HEK293T (cell line): ENCODE data around the gene TRPV3.
A peak's percentile ranks its signal among the peaks of the same experiment; 100 is the strongest.

Experiments
- CTCF ChIA-PET: fragments of 350-600 bp; formaldehyde crosslinking; extraction: SDS; loops from one replicate; lab custom pipeline; 2021; ENCODE audit warnings: antibody characterized with exemption, inconsistent platforms; lab: Yijun Ruan, JAX
- POLR2A ChIA-PET: fragments of 350-600 bp; formaldehyde crosslinking; extraction: SDS; loops from one replicate; lab custom pipeline; 2020; ENCODE audit warnings: antibody characterized with exemption, inconsistent platforms; lab: Yijun Ruan, JAX
- DNase-seq: peaks from one replicate; pipeline ENCODE4 v3.0.0; 2012; ENCODE audit warnings: mixed read lengths; ENCODE audit errors: extremely low spot score
- ARNT ChIP-seq: fragments of 450-650 bp; IDR thresholded peaks from 2 replicates; pipeline ENCODE4 v1.6.1; 2017; ENCODE audit warnings: mild to moderate bottlenecking
- BHLHE40 ChIP-seq: fragments of 450-650 bp; IDR thresholded peaks from 2 replicates; pipeline ENCODE4 v1.6.1; 2016; ENCODE audit warnings: mild to moderate bottlenecking, moderate library complexity, borderline replicate concordance
- CTBP1 ChIP-seq: fragments of 450-650 bp; IDR thresholded peaks from 2 replicates; pipeline ENCODE4 v1.6.1; 2016; ENCODE audit warnings: borderline replicate concordance
- ELF4 ChIP-seq: fragments of 450-650 bp; IDR thresholded peaks from 2 replicates; pipeline ENCODE4 v1.6.1; 2017; ENCODE audit warnings: antibody characterized with exemption
- FOXA1 ChIP-seq: fragments of 450-650 bp; IDR thresholded peaks from 2 replicates; pipeline ENCODE4 v1.6.1; 2016; ENCODE audit warnings: mild to moderate bottlenecking
- FOXK2 ChIP-seq: fragments of 450-650 bp; IDR thresholded peaks from 2 replicates; pipeline ENCODE4 v1.6.1; 2016; ENCODE audit warnings: mild to moderate bottlenecking
- FOXM1 ChIP-seq: fragments of 450-650 bp; IDR thresholded peaks from 2 replicates; pipeline ENCODE4 v1.6.1; 2017; ENCODE audit warnings: mild to moderate bottlenecking, borderline replicate concordance
- HDGF ChIP-seq: fragments of 450-650 bp; IDR thresholded peaks from 2 replicates; pipeline ENCODE4 v1.6.1; 2017; ENCODE audit warnings: antibody characterized with exemption, borderline replicate concordance
- L3MBTL2 ChIP-seq: fragments of 450-650 bp; conservative IDR thresholded peaks from 2 replicates; pipeline ENCODE4 v1.6.1; 2016; ENCODE audit warnings: mild to moderate bottlenecking
- LEF1 ChIP-seq: fragments of 450-650 bp; IDR thresholded peaks from 2 replicates; pipeline ENCODE4 v1.6.1; 2017; ENCODE audit warnings: mild to moderate bottlenecking, borderline replicate concordance
- NFRKB ChIP-seq: fragments of 450-650 bp; IDR thresholded peaks from 2 replicates; pipeline ENCODE4 v1.6.1; 2016; ENCODE audit warnings: mild to moderate bottlenecking, moderate library complexity
- SP1 ChIP-seq: fragments of 450-650 bp; IDR thresholded peaks from 2 replicates; pipeline ENCODE4 v1.6.1; 2017
- SUZ12 ChIP-seq: fragments of 450-650 bp; IDR thresholded peaks from 2 replicates; pipeline ENCODE4 v1.6.1; 2016; ENCODE audit warnings: mild to moderate bottlenecking
- TARDBP ChIP-seq: fragments of 450-650 bp; IDR thresholded peaks from 2 replicates; pipeline ENCODE4 v1.6.1; 2016
- ZNF384 ChIP-seq: fragments of 450-650 bp; IDR thresholded peaks from 2 replicates; pipeline ENCODE4 v1.6.1; 2016
- TF ChIP-seq, protein P1 (sequence below): fragments of 450-650 bp; IDR thresholded peaks from 2 replicates; pipeline ENCODE4 v1.6.1; 2016

Gene TRPV3

DNA sequence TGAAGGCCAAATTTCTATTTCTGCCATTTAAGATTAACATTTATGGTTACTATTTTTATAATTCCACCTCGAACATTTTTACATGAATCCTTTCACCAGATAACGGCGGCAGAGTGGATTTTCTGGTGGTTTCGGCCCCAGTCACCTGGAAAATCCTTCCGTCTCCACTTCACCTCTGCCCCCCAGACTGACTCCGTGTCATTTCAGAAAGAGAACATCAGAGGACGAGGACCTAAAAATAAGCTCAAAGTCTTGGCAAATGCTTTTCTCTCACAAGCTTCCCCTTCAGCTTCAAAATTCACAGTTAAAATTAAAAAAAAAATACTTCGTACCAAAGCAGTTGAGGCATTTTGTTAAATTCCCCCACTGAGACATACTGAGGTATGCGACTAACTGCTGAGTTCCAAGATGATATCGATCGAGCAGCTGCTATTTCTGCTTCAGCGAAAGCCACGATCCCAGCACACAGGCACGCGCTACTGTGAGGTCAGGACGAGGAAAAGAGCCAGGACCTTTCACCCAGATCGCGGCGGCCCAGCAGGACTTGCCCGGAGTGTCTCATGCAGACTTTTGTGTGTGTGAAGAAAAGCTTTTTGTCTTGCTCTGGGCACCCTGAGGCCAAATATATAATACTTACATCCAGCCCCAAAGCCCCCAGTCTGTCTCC lies 45.0 kb downstream of the TRPV3 start:
- POLR2A ChIA-PET: no interaction called here
- TF ChIP-seq, protein P1, sequence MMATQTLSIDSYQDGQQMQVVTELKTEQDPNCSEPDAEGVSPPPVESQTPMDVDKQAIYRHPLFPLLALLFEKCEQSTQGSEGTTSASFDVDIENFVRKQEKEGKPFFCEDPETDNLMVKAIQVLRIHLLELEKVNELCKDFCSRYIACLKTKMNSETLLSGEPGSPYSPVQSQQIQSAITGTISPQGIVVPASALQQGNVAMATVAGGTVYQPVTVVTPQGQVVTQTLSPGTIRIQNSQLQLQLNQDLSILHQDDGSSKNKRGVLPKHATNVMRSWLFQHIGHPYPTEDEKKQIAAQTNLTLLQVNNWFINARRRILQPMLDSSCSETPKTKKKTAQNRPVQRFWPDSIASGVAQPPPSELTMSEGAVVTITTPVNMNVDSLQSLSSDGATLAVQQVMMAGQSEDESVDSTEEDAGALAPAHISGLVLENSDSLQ: no peak
- peak; percentile 29; the same call in 1 of the 2 replicates for TF ChIP-seq L3MBTL2
- DNase-seq: no peak
- CTCF ChIA-PET: no interaction called here

DNA sequence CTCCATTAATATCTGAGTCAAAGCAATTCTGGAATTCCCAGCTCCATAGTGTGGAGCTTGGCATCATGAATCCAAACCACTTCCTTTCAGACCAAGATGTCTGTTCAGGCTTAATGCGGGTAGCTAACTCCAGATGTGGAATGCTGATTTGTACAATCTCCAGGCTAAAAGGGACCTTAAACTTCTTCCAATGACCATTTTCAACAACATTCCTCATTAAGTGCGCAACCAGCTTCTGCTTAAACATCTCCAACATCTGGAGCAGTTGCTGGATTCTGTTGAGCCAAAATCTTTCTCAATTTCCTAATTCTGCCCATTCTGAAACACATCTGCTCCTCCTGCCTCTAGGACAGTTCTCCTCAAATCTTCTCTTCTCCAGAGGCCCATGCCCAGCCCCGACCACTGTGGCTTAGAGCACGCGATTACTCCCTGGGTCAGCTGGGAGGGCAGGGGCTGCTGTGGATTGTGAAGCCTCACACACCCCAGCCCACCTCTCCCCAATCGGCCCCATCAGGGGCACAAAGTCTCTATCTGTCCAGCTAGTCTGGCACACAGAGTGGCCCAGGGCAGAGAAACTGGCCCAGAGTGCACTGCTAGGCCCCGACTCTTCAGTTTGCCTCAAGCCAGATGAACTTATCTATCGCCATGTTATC lies 45.6 kb downstream of the TRPV3 start:
- POLR2A ChIA-PET: no interaction called here
- DNase-seq: no peak
- CTCF ChIA-PET: no interaction called here
- TF ChIP-seq FOXA1 (no peak), TARDBP (no peak), ARNT (no peak), NFRKB (no peak), ZNF384 (no peak), LEF1 (no peak), CTBP1 (no peak), SUZ12 (no peak), ELF4 (no peak), L3MBTL2 (no peak), FOXK2 (no peak), FOXM1 (no peak), HDGF (no peak), SP1 (no peak), BHLHE40 (no peak)
- TF ChIP-seq, protein P1: no peak

DNA sequence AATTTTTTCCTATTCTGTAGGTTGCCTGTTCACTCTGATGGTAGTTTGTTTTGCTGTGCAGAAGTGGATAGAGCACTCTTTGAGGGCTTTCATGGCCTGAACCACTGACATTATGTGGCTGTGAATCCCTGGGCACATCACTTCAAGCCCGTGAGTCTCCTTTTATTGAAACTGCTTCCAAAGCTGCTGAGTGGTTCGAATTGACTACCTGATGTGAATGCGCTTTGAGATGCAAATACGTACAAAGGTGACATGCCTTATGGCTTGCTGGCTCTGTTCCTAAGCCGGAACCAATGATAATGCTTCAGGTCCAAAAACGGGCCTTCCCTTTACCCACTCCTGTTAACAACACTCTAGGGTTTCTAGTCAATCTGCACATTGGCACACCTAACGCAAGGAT lies 47.5 kb downstream of the TRPV3 start:
- no peak for DNase-seq
- CTCF ChIA-PET: no interaction called here
- POLR2A ChIA-PET: no interaction called here
- TF ChIP-seq SP1 (no peak), LEF1 (no peak), BHLHE40 (no peak), ELF4 (no peak), FOXA1 (no peak), CTBP1 (no peak), HDGF (no peak), FOXK2 (no peak), ARNT (no peak), FOXM1 (no peak), SUZ12 (no peak), TARDBP (no peak), L3MBTL2 (no peak), ZNF384 (no peak), NFRKB (no peak)
- TF ChIP-seq, protein P1: no peak

DNA sequence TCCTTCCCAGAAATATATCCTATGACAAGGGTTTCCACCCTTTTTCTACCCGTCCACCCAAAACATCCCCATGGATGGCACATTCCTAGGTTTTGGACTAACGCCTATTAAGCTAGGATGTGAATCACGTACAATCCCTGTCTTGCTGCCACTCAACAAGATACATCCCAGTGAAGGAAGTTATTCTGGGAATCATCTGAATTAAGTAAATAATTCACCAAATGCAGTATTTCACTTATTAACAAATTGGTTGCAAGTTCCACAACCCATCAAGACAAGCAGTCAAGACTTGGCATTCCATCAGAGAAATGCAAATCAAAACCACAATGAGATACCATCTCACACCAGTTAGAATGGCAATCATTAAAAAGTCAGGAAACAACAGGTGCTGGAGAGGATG lies 49.7 kb downstream of the TRPV3 start:
- TF ChIP-seq FOXM1 (no peak), FOXA1 (no peak), SUZ12 (no peak), ELF4 (no peak), HDGF (no peak), SP1 (no peak), NFRKB (no peak), L3MBTL2 (no peak), TARDBP (no peak), LEF1 (no peak), CTBP1 (no peak), ZNF384 (no peak), ARNT (no peak), BHLHE40 (no peak), FOXK2 (no peak)
- TF ChIP-seq, protein P1: no peak
- CTCF ChIA-PET: no interaction called here
- no peak for DNase-seq
- POLR2A ChIA-PET: no interaction called here

DNA sequence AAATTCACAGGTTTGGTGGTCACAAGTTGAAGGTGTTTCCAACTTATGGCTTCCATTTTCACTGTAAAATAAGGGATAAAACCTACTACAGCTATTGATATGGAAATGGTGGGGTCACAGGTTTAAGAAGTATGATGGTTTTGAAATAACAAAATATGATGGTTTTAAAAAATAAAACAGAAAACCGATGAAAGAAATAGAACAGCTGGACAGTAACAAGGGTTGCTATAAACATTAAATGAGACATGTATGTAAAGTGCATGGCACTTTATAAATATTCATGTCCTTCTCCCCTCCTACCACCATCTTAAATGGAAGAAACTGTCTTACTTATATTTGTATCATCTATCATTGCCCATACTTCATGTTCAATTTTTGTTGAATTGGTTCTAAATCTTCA lies 50.5 kb downstream of the TRPV3 start:
- CTCF ChIA-PET: no interaction called here
- POLR2A ChIA-PET: no interaction called here
- DNase-seq: no peak
- TF ChIP-seq FOXK2 (no peak), TARDBP (no peak), ARNT (no peak), FOXA1 (no peak), SP1 (no peak), NFRKB (no peak), CTBP1 (no peak), SUZ12 (no peak), BHLHE40 (no peak), L3MBTL2 (no peak), FOXM1 (no peak), LEF1 (no peak), ZNF384 (no peak), HDGF (no peak), ELF4 (no peak)
- TF ChIP-seq, protein P1: no peak
